Measurements from ENCODE around the gene TTC21A.

Gene TTC21A

DNA sequence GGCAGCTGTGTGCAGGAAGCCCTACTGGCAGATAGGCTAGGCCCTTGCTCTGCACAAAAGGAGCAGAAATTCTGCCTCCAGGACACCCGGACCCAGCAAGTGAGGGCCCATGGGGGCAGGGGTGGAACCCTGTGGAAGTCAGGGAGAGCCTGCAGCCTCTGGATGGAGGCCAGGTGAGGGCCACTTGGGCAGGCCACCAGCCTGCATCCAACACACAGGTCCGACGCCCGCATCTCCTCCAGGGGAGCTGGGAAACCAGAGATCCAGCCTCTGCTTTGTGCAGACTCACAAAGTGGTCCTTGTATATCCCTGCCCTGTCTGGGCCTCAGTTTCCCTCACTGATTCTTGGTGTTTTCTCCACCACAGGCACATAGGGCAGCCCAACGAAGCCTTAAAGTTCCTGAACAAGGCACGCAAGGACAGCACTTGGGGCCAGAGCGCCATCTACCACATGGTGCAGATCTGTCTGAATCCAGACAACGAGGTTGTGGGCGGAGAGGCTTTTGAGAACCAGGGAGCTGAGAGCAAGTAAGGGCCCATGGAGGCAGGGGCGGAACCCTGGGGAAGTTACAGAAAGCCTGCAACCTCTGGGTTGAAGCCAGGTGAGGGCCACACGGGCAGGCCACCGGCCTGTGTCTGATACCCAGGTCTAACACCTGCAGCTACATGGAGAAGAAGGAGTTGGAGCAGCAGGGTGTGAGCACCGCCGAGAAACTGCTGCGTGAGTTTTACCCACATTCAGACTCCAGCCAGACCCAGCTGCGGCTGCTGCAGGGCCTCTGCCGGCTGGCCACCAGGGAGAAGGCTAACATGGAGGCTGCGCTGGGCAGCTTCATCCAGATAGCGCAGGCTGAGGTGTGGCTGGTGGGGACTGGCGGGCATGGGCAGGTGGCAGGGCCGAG is 29.3 kb downstream of the TTC21A start:
- Histone ChIP-seq H3K4me3 (replicated peaks; ENCODE audit: low read depth, low read length) (no peak overlapping the region), H3K27me3 (replicated peaks; ENCODE audit: control insufficient read depth, insufficient read depth, low read length) (no peaks in the 10 kb centered on the region), H3K36me3 (ENCODE audit: control insufficient read depth, insufficient read depth, low read length) (peaks cover 7% of the 10 kb centered on the region)
- DNase-seq (ENCODE audit: extremely low read depth, insufficient read length): no peak
- no peak for TF ChIP-seq CTCF (IDR thresholded peaks at IDR 0.05; ENCODE audit: insufficient read depth, low read length, poor library complexity, severe bottlenecking)

GRCh38 chr3:39137435-39137936 is 30.0 kb downstream of the TTC21A start:
- TF ChIP-seq CTCF (IDR thresholded peaks at IDR 0.05; ENCODE audit: insufficient read depth, low read length, poor library complexity, severe bottlenecking): no peak
- Histone ChIP-seq H3K4me3 (replicated peaks; ENCODE audit: low read depth, low read length) (no peak overlapping the region), H3K36me3 (ENCODE audit: control insufficient read depth, insufficient read depth, low read length) (peaks cover 12% of the 10 kb centered on the region), H3K27me3 (replicated peaks; ENCODE audit: control insufficient read depth, insufficient read depth, low read length) (no peaks in the 10 kb centered on the region)
- DNase-seq (ENCODE audit: extremely low read depth, insufficient read length): no peak

DNA sequence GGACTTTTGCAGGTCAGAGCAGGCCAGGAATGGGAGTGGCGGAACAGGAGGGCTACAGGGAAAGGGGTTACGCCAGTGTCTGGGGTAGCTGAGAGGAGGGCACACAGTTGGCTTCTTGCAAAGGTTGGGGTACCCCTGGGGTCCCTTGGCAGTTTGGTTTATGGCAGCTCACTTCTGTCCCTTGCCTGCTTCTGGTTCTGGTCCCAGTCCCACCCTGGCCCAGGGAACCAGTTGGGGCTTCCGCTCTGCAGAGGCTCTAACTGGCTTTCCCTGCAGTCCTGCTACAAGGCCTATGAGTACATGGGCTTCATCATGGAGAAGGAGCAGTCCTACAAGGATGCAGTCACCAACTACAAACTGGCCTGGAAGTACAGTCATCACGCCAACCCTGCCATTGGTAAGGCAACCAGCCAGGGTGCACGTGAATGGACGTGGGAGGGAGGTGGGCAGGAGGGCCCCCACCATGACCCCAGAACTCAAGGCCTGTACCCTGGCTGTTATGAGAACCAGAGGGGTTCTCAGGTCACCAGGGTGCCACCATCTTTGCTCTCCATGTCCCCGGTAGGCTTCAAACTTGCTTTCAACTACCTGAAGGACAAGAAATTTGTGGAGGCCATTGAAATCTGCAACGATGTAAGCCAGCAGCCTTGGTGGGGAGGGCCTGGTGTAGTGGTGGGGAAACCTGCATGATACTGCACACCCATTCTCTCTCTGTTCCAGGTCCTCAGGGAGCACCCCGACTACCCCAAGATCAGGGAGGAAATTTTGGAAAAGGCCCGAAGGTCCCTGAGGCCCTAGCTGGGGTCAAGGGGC is 30.7 kb downstream of the TTC21A start:
- H3K36me3 ChIP-seq (ENCODE audit: control insufficient read depth, insufficient read depth, low read length): peaks cover 19% of the 10 kb centered on the region
- no peak for DNase-seq (ENCODE audit: extremely low read depth, insufficient read length)
- no peak for TF ChIP-seq CTCF (IDR thresholded peaks at IDR 0.05; ENCODE audit: insufficient read depth, low read length, poor library complexity, severe bottlenecking)
- no peak overlapping the region for H3K4me3 ChIP-seq (replicated peaks; ENCODE audit: low read depth, low read length)
- H3K27me3 ChIP-seq (replicated peaks; ENCODE audit: control insufficient read depth, insufficient read depth, low read length): no peaks in the 10 kb centered on the region

DNA sequence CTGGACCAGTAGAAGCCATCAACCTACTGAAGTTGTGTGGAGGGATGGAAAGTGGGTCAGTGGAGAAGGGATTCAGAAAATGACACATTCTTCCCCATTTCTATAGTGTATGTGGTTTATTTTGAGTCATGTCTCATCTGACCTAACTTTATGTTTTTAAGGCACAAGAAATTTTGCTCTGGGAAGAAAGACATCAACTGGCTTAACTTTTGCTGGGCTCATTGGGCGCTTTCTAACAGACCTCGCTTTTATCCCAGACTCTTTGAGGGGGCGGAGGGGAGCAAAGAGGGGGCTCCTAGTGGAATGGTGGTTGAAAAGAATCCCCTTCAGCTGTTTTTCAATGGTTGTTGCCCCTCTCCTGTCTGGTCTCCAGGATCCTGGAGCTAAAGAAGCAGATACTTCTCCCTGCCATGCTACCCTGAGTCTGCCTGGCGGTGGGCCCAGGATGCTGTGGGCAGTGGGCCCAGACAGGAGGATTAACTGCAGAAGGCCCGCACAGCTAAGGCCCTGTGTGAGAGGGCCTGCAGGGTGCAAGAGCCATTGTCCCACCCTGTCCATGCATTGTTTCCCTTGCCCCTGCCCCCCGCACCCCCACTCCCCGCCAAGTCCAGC is 31.4 kb downstream of the TTC21A start:
- Histone ChIP-seq H3K36me3 (ENCODE audit: control insufficient read depth, insufficient read depth, low read length) (peaks cover 26% of the 10 kb centered on the region), H3K27me3 (replicated peaks; ENCODE audit: control insufficient read depth, insufficient read depth, low read length) (no peaks in the 10 kb centered on the region), H3K4me3 (replicated peaks; ENCODE audit: low read depth, low read length) (no peak overlapping the region)
- no peak for DNase-seq (ENCODE audit: extremely low read depth, insufficient read length)
- TF ChIP-seq CTCF (IDR thresholded peaks at IDR 0.05; ENCODE audit: insufficient read depth, low read length, poor library complexity, severe bottlenecking): no peak

- Histone ChIP-seq H3K4me3 (replicated peaks; ENCODE audit: low read depth, low read length) (no peak overlapping the region), H3K36me3 (ENCODE audit: control insufficient read depth, insufficient read depth, low read length) (peaks cover 28% of the 10 kb centered on the region), H3K27me3 (replicated peaks; ENCODE audit: control insufficient read depth, insufficient read depth, low read length) (no peaks in the 10 kb centered on the region)
- DNase-seq (ENCODE audit: extremely low read depth, insufficient read length): no peak
- no peak for TF ChIP-seq CTCF (IDR thresholded peaks at IDR 0.05; ENCODE audit: insufficient read depth, low read length, poor library complexity, severe bottlenecking)
Measured at GRCh38 chr3:39139442-39139841, 32.0 kb downstream of the TTC21A start.
